GM12865 (cell line): Measurements from ENCODE around the gene PTEN.

Experiments
- DNase-seq: peaks from one replicate; pipeline ENCODE4 v3.0.0; 2010; ENCODE audit warnings: low read depth
- H3K4me3 ChIP-seq: 2 replicates; pipeline ENCODE4 v1.5.1; 2011; ENCODE audit warnings: mild to moderate bottlenecking, low read depth, low read length, control low read depth
- CTCF ChIP-seq: IDR thresholded peaks from 2 replicates; pipeline ENCODE4 v1.5.1; 2011; ENCODE audit warnings: low read length, control low read depth, low read depth, inconsistent platforms; ENCODE audit not compliant: insufficient read depth; ENCODE audit errors: missing control alignments

PTEN gene

DNA sequence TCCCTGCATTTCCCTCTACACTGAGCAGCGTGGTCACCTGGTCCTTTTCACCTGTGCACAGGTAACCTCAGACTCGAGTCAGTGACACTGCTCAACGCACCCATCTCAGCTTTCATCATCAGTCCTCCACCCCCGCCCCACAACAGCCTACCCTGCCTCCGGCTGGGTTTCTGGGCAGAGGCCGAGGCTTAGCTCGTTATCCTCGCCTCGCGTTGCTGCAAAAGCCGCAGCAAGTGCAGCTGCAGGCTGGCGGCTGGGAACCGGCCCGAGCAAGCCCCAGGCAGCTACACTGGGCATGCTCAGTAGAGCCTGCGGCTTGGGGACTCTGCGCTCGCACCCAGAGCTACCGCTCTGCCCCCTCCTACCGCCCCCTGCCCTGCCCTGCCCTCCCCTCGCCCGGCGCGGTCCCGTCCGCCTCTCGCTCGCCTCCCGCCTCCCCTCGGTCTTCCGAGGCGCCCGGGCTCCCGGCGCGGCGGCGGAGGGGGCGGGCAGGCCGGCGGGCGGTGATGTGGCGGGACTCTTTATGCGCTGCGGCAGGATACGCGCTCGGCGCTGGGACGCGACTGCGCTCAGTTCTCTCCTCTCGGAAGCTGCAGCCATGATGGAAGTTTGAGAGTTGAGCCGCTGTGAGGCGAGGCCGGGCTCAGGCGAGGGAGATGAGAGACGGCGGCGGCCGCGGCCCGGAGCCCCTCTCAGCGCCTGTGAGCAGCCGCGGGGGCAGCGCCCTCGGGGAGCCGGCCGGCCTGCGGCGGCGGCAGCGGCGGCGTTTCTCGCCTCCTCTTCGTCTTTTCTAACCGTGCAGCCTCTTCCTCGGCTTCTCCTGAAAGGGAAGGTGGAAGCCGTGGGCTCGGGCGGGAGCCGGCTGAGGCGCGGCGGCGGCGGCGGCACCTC is at the start of gene PTEN, which contains the start of gene KLLN:
TSS of gene PTEN (plus strand) at position 573 of the 891 bp plus-strand sequence. CDS start 845 bp downstream, outside the sequence.
TSS of gene KLLN (minus strand) at position 481 of the 891 bp plus-strand sequence. CDS start 1,046 bp downstream, outside the sequence.
- no peak for TF ChIP-seq CTCF
- H3K4me3 ChIP-seq: peak within 1 kb of the TSS; percentile 79
- DNase-seq: peak; percentile 97

- DNase-seq: no peak
- peak overlapping the region; percentile 65 for H3K4me3 ChIP-seq
Measured at GRCh38 chr10:87816163-87816897, 47.1 kb upstream of the PTEN start.

DNA sequence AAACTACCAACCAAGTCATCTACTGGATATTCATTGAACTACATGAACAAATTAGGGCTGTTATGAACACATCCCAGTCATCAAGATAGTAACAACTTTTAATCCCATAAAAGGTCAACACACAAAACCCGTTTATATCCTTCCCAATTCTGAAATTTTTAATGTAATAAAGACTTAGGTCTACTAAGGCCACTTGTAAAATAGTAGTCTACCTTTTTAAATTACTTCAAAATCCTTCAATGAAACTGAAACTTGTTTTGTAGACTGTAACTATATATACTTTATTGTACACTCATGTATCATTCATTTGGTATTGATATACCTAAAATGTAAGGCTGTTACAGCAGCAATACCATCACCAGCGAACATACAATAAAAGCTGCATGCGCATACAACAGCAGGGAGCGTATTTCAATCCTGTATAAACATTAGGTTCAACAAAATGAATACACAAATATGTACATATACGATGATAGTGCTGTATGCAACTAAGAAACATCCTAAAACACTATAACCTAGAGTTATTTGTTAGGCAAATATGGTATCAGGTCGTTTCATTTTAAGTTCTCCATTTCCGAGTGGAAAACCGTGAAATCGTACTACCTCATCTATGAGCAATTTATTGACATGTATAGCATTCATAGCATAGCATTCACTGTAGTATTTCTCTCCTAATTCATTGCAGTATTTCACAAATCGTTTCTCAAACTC is 46.4 kb upstream of the PTEN start:
- peak overlapping the region; percentile 65 for H3K4me3 ChIP-seq
- TF ChIP-seq CTCF: no peak
- no peak for DNase-seq

More at GRCh38 chr10:87816163-87816897, 47.1 kb upstream of the PTEN start:
- no peak for TF ChIP-seq CTCF

DNA sequence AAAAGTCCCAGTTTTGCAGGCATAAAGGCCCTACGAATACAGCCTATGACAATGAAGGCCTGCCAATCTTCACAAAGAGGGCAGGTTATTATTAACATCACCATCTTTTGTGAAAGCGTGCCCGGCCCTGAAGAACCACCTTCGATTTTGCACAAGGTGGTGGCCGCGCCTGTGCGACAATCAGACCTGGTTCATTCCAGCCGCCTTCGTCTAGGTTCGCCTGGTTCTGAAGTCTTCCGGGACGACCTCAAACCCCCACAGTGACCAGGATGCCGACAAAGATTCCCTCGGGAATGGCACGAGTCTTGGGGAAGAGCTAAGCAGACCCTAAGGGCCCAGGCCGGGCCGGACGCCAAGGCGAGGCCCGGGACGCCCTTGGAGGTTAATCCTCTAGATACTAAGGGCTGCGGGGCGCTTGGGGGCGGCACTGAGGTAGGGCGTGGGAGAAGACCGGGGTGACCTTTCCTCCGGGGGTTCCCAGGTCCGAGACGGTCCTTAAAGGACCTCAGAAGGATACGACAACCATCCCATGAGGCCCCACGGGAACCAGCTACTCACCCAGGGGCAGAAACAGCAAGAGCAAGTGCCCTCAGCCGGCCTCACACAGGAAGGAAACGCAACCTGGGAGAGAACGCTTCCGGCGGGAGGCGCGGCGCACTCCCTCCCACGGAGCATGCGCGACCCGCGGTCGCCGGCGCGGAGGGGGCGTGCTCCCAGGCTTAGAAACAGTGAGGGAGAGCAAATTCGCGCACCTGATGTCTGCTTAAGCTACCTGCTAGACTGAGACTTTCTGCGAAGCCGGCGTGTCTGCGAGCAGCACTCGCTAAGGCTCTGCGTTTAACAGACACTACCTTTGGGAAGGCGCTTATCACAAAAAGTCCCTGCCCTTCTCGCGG is 45.6 kb upstream of the PTEN start, which contains the start of gene ATAD1:
TSS of gene ATAD1 (minus strand) at position 618 of the 896 bp plus-strand sequence. CDS start 3,627 bp downstream, outside the sequence.
- peak; percentile 95 for DNase-seq
- peak within 1 kb of the TSS; percentile 65 for H3K4me3 ChIP-seq
- peak; percentile 40 for TF ChIP-seq CTCF

GRCh38 chr10:87818505-87819288 is 44.7 kb upstream of the PTEN start:
- DNase-seq: peak; percentile 80
- TF ChIP-seq CTCF: peak; percentile 15

More at GRCh38 chr10:87818505-87819288, 44.7 kb upstream of the PTEN start:
- peak overlapping the region; percentile 65 for H3K4me3 ChIP-seq
